HG03442 (cell line): ENCODE results near the gene LRRC14B.

Source experiments
- ATAC-seq: cut with Tn5 transposase; IDR thresholded peaks from one replicate; pipeline ENCODE4 v1.9.1; 2021; ENCODE audit warnings: mild to moderate bottlenecking, moderate library complexity; ENCODE audit not compliant: unreplicated experiment

The LRRC14B gene

DNA sequence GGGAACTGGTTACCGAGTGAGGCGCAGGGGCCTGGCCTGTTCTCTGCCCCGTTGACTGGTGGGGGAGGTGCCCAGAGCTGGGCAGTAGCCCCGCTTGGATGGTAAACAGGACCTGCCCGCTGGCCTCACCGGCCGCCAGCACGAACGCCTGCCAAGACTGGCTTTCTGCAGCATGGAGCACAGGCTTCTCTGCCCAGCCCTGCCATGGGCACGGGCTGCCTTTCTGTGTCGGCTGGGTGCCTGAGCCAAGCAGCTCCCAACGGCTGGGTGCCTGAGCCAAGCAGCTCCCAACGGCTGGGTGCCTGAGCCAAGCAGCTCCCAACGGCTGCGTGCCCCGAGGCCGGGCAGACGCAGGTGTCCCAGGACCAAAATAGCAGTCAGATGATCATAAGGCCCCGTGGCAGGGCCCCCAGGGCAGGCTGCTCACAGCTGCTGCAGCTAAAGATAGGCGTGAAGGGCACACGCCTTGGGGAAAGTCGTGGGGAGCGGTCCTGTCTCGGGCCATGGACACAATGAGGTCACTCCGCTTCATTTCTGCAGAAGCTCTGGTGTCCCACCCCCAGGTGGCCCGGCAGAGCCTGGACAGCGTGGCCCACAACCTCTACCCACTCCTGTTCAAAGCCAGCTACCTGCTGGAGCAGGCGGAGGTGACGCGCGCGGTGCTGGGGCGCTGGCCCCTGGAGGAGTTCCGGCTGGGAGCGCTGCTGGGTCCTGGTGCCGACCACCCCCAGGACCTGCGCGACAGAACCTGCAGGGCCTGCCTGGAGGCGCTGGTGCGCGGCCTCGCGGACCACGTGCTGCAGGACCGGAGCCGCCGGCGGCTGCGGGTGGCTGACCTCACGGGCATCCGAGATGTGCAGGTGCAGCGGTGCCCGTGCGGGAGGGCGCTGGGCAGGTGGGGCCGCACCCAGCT, at the start of gene LRRC14B:
Gene LRRC14B (plus strand): TSS at position 460 of the 913 bp plus-strand sequence. CDS start 44 bp downstream, at position 504.
- no peak for ATAC-seq

DNA sequence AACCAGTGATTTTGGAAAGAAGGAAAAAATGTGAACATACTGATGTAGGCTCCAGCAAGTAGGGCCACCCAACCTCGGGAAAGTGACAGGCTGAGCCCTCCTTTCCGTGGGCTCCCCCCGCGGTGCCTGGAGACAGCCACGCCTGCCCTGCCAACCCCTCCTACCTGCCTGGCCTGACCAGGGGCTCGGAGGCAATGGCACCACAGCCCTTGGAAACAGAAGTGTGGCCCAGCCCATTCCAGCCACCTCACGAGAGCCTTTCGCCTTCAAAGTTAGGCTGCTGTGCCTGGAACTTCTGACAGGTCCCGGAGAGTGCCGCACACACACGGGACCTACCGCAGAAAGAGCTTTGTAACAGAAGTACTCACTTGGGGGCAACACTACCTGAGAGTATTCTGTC, 49.5 kb upstream of the LRRC14B start:
- no peak for ATAC-seq

DNA sequence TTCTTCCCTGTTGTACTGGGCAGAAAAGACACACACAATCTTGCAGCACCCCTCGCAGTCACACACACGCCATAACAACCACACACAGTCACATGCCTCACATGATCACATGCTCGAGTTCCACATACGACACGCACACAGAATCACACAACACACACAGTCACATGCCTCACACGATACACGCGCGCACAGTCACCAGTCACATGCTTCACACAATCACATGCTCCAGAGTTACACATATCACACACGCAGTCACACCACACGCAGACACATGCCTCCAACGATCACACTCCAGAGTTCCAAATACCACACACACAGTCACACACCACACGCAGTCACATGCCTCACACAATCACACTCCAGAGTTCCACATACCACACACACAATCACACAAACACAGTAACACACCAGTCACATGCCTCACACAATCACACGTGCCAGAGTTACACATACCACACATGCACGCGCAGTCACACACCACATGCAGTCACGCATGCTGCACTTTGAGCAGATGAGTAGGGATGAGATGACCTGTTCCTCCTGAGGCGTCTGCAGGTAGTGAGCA, 49.0 kb upstream of the LRRC14B start:
- ATAC-seq, result no peak

DNA sequence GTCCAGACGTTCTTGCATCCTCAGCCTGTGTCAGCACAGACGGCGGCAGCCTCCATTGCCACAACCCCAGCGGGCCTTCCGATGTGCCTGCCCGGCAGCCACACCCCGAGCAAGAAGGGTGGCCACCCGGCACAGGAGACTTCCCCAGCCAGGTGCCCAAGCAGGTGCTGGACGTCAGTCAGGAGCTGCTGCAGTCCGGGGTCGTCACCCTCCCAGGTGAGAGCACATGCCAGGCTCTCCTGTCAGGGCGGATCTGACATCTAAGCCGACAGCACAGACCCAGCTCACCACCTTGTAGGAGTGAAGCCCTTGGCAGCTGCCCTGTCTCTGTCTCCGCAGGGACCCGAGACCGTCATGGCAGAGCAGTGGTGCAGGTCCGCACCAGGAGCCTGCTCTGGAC, 48.3 kb upstream of the LRRC14B start:
- ATAC-seq, result no peak

DNA sequence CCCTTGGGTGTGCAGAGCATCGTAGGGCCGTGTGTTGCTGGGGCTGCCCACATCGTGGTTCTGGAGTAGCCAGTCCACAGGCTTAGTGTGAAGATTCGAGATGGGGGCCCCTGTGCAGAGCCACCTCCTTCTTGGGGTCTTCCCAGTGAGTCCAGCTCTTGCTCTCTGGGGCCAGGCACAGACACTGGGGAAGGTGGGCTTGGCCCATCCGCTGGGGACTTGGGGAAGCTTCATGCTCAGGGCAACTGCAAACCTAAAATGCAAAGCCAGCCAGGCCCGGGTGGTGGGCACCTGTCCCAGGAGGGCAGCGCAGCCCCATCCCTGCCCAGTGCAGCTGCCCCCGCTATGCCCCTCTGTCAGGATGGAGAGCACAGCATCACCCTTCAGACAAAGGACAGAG, 46.4 kb upstream of the LRRC14B start:
- no peak for ATAC-seq

DNA sequence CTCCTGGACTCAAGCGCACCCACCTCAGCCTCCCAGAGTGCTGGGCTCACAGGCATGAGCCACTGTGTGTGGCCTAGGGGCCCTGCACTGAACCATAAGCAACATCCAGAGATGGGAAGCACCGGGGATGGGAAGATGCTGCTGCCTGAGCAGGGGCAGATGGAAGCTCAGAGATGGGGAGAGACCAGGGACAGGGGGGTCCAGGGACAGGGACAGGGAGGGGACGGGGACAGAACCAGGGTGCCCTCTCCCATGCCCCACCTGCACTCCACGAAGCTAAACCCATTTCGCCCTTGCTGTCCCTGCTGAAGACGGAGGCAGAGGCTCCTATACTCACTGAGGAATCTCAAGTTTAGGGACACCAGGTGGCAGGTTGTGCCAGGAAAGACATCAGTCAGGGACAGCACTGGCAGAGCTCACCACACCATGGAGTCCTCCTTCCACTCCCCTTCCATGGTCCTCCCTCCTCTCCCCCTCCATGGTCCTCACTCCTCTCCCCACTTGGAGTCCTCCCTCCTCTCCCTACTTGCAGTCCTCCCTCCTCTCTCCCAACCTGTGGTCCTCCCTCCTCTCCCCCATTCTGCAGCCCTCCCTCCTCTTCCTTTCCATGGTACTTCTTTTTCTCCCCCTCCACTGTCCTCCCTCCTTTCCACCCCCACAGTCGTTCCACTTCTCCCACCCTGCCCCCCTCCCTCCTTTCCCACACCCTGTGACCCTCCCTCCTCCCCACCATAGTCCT, 45.5 kb upstream of the LRRC14B start:
- no peak for ATAC-seq

DNA sequence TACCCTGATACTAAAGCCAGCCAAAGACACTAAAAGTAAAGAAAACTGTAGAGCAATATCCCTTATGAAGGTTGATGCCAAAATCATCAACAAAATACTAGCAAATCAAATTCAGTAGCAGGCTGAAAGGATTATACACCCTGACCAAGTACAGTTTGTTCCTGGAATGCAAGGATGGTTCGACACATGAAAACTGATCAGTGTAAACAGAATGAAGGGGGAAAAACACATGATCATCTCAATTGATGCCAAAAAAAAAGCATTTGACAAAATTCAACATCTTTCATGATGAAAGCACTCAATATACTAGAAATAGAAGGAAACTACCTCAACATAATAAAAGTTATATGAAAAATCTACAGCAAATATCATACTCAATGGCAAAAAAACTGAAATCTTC, 43.5 kb upstream of the LRRC14B start:
- ATAC-seq, result no peak

DNA sequence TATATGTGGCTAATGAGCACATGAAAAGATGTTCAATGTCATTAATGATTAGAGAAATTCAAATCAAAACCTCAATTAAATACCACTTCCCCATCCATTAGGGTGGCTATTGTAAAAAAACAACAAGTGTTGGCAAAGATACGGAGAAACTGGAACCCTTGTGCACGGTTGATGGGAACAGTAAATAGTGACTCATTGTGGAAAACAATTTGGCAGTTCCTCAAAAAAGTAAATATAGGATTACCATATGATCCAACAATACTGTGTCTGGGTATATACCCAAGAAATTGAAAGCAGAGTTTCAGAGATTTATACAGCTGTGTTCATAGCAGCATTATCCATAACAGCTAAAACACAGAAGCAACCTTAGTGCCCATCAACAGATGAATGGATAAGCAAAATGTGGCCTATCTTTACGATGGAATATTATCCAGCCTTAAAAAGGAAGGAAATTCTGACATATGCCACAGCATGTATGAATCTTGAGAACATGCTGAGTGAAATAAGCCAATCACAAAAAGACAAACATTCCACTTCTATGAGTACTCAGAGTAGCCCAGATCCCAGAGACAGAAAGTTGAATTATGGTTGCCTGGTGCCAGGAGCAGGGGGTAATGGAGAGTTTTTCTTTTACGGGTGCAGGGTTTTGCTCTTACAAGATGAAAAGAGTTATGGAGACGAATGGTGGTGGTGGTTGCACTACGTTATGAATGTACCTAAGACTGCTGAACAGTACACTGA, 41.4 kb upstream of the LRRC14B start:
- ATAC-seq, result no peak

DNA sequence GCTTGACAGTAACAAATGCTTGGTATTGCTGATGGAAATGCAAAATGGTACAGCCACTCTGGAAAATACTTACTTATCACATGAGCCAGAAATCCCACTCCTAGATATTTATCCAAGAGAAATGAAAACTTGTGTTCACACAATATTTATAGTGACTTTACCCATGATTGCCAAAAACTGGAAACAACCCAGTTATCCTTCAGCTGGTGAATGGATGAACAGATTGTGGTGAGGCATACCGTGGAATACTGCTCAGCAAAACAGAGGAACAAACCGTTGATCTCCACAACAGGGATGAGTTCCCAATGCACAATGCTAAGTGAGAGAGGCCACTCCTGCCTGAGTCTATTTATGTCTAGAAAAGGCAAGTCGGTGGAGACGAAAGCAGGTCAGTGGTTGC, 40.5 kb upstream of the LRRC14B start:
- no peak for ATAC-seq

DNA sequence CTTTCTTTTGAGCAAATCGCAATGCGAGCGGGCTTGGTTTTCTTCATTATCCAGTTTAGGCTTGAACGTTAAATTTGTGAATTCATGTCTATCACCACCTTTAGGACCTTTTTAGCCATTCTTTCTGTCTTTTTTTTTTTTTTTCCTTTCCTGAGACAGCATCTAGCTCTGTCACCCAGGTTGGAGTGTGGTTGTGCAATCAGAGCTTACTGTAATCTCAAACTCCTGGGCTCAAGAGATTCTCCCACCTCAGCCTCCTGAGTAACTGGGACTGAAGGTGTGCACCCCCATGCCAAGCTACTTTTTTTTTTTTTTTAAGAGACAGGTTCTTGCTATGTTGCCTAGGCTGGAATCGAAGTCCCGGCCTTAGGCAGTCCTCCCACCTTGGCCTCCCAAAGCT, 39.2 kb upstream of the LRRC14B start:
- ATAC-seq, result no peak

DNA sequence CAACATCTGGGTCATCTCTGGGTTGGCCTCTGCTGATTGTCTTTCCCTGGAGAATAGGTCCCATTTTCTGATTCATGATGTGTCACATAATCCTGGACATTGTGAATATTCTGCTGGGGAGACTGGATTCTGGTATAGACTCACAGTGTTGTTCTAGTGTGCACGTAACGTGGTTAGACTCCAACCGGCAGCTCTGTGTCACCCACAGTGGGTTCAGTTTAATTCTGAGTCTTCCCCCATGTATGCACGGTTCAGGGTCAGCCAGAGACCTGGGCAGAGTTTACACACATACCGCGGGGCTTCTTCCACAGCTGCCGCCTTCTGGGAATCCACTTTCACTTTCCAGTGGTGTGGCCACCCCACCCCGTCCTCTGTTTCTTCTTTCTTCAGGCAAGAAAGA, 38.0 kb upstream of the LRRC14B start:
- no peak for ATAC-seq

DNA sequence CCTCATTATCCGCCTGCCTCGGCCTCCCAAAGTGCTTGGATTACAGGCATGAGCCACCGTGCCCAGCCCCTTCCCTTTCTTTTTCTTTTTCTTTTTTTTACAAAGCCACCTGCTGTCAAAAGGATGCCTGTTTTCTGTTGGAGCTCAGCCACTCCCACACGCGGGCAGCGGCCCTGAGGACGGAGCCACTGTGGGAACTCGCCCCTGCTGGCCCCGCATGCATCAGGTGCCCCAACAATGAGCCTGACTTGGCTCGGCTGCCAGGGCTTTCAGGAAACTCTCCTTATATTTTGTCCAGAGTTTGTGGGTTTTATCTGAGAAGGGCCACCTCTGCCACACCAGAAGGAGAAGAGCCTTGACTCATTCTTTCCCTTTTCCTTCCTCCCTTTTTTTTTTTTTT, 37.1 kb upstream of the LRRC14B start:
- no peak for ATAC-seq

DNA sequence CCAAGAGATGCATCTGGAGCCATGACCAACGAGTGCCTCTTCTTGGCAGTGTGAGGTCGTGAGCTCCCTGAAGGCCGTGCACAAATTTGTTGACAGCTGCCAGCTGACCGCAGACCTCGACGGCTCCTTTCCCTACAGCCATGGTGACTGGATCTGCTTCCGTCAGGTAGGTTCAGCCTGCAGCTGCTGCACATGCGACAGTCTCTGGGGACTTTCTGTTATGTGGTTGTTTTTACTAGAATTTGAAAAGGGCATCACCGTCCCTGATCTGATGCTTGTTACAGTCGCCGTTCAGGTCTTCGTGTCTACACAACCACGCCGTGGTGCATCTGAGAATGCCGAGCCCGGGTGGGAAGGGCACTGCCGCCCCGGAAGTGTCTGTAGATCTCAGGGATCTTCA, 36.5 kb upstream of the LRRC14B start:
- no peak for ATAC-seq

DNA sequence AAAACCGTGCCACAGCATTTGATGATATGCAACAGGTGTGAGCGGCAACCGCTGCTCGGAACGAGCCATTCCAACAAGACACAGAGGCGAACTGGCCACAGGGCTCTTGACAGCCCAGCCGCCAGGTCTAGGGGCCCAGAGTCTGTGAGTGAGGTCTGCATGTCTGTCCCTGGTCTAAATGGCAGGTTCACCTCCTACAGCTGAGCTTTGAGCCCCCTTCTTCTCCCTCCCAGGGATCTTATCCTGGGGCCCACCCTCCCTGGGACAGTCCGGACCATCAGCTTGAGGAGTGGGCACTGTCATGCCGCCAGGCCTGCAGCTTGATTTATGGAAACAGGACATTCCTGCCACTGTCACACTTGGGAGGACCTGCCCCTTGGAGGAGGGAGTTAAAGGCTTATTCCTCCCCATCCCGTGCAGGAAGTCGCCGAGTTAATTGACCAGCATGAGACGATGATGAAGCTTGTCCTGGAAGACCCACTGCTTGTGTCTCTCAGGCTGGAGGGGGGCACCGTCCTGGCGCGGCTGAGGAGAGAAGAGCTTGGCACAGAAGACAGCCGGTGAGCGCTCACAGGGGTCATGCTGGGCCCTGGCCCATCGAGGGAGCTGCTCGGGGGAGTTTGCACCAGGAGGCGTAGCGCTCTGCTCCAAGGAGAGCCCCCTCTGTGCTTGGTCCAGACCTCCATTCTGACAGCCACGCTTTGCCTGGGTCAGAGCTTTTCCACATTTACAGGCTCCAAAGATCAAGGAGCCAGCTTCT, 35.5 kb upstream of the LRRC14B start:
- ATAC-seq, result no peak

DNA sequence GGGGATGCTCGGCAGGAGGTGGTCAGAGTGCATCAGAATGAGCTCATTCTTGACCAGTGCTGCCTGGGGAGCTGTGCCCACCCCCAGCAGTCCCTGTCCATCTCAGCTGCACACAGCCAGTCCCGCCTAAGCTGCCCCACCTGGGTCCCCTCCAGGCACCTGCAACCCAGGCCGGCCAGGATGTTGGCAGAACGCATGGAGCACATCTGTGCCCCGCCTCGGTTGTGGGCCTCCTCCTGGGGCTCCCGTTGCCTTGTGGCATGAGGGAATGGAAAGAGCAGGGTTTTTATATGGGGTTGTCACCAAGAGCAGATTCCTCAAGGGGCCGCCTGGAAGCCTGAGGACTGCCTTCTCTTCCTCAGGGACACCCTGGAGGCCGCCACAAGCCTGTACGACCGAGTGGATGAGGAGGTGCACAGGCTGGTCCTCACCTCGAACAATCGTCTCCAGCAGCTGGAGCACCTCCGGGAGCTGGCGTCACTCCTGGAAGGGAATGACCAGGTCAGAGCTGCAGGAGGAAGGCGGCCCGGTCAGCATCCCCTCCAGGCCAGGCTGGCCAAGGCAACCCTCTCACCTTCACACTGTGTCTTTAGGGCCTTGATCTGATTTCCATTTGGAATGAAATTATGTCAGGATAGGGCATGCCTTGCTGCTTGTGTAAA, 34.8 kb upstream of the LRRC14B start:
- no peak for ATAC-seq

DNA sequence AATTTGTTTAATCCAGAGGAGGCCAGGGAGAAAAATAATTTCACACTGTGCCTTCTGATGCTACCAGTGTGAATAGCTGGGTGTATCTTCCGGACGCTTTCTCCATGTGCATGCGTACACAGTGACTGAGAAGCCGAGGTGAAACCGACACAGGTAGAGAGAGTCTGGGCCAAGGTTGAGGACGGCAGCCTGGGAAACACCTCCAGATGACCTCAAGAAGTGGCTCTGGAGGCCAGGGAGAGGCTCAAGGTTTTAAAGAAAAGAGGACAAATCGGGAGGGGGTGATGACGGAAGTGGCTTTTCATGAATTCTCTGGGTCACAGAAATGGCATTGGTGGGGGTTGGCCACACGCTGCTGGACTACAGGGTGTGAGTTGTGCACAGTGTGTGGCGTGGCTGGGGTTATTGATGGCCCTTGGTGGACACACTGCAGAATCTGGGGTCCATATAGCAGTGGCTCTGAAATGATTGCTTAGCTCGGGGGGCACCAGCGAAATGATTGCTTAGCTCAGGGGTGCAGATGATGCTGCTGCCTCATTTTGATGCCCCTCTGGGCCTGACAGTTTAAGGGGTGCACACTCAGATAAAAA, 34.1 kb upstream of the LRRC14B start:
- no peak for ATAC-seq

DNA sequence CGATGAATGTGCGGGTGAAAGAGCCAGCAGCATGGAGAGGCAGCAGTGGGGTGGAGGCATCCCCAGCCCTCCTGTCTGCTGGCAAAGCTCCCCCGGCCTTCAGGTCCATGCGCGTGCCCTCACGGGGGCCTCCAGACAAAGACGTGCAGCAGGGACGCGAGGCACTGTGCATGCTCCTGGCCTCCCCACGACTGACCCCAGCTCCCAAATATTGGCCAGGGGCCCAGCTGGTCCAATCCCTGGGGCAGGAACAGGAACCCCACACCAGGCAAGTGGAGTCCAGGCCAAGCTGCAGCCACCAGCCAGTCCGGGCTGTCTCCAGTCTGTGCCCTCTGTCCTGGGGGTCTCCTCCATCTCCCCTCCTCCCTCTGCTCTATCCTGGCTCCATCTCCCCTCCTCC, 33.5 kb upstream of the LRRC14B start:
- ATAC-seq, result no peak

DNA sequence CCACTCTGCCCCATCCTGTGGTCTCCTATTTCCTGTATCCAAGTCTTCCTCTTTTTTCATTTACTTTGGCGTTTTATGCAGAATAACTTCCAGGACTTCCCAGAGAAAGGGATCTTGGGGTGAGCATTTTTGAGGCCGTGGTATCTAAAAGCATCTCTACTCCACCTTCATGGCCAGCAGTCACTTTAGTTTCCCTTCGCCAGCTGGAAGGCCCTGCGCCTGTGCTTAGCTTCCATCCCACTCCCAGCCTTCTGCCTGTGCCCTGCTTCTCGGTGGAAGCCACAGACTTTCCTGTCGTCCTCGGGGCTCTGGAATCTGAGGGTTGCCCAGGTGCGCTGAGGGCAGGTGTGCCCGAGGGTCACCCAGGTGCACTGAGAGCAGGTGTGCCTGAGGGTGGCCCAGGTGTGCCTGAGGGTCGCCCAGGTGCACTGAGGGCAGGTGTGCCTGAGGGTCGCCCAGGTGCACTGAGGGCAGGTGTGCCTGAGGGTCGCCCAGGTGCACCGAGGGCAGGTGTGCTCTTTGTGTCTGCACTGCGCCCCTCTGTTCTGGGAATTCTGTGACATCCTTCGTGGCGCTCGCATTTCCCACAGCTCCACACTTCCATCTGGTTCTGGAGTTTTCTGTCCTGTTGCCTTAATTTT, 32.4 kb upstream of the LRRC14B start:
- no peak for ATAC-seq
